ENCODE measurements around the gene OR7D4. TPM values are rescaled to one million over a fixed set of nuclear protein-coding genes. Genes with fewer than 3 reads are reported as not detected.

The OR7D4 gene
- total RNA-seq, 1 experiment from 2014 or later: not detected

Other genes starting within 250 kb of the OR7D4 start
- gene MUC16, start 209.2 kb downstream of the OR7D4 start, total RNA-seq (2021): 0.04 to 0.09 TPM (median 0.07 TPM) in 3 replicates
- gene OR1M1, start 132.5 kb downstream of the OR7D4 start, total RNA-seq (2021): not detected in 3 replicates
- gene OR7G2, start 112.1 kb downstream of the OR7D4 start, total RNA-seq (2021): not detected in 3 replicates
- gene OR7G1, start 103.8 kb downstream of the OR7D4 start, total RNA-seq (2021): not detected in 3 replicates
- gene OR7G3, start 92.6 kb downstream of the OR7D4 start, total RNA-seq (2021): not detected in 3 replicates
- 36.8 to 38.7 TPM (median 38.4 TPM) in 3 replicates for gene ZNF317, start 79.2 kb downstream of the OR7D4 start, total RNA-seq (2021)
- not detected in 3 replicates for gene OR7D2, start 40.6 kb downstream of the OR7D4 start, total RNA-seq (2021)
- not detected in 3 replicates for gene OR7E24, start 31.3 kb upstream of the OR7D4 start, total RNA-seq (2021)
- 3.2 to 5.9 TPM (median 3.7 TPM) in 3 replicates for gene ZNF699, start 90.2 kb upstream of the OR7D4 start, total RNA-seq (2021)
- gene ZNF559, start 104.6 kb upstream of the OR7D4 start, total RNA-seq (2021): 12.5 to 15.1 TPM (median 12.9 TPM) in 3 replicates
- 4.0 to 5.5 TPM (median 5.5 TPM) in 3 replicates for gene ZNF177, start 143.4 kb upstream of the OR7D4 start, total RNA-seq (2021)
- 14.0 to 19.4 TPM (median 14.5 TPM) in 3 replicates for gene ZNF266, start 216.0 kb upstream of the OR7D4 start, total RNA-seq (2021)

All from WTC11 (cell line).